K562 (cell line): Measurements from ENCODE around the gene FAM25A. TPM values are rescaled to one million over a fixed set of nuclear protein-coding genes. Genes with fewer than 3 reads are reported as not detected.
A peak's percentile ranks its signal among the peaks of the same experiment; 100 is the strongest.
"Not testable (repeated sequence)": the region's sequence is repeated elsewhere in the genome, so short reads cannot be mapped to it uniquely, and the experiment has no call there.

Experiments
- ATAC-seq: fragments of 200-7000 bp; cut with Tn5 transposase; 3 replicates; pipeline ENCODE4 v1.9.1; 2020; ENCODE audit warnings: moderate library complexity
- BruUV-seq: library from RNA; stranded (reverse); fragments of 400-500 nt; replicated peaks from 2 replicates; lab custom pipeline; 2021; lab: Mats Ljungman, UMichigan
- CTCF ChIA-PET: fragments of 300-600 bp; formaldehyde crosslinking; extraction: SDS; loops from one replicate; lab custom pipeline; 2021; ENCODE audit warnings: low intra/inter-chr PET ratio; lab: Yijun Ruan, JAX
- POLR2A ChIA-PET: fragments of 300-600, 350-650 bp; sonication (Branson Sonifier 250); formaldehyde crosslinking; extraction: SDS; loops from one replicate; lab custom pipeline; 2021; ENCODE audit warnings: antibody characterized with exemption, inconsistent platforms; lab: Yijun Ruan, JAX
- DNase-seq, 4 experiments: peaks; one replicate each; pipeline versions ENCODE4 v3.0.0 to v3.0.0-alpha.2; 2011 to 2018; ENCODE audit warnings: low spot score in 3 of 4, mixed read lengths in 3 of 4; ENCODE audit errors: extremely low read depth in 1 of 4
- FAIRE-seq: peaks from 2 replicates; lab custom pipeline; 2011; peaks lifted over from hg19 to GRCh38; lab: Jason Lieb, UNC
- H2AFZ ChIP-seq: 2 replicates; pipeline ENCODE4 v1.6.0; 2011; ENCODE audit warnings: low read depth, low read length, control low read depth, inconsistent platforms
- H3K27ac ChIP-seq: fragments of 200-600 bp; 3 replicates; pipeline ENCODE4 v1.8.0; 2011; ENCODE audit warnings: low read depth, mild to moderate bottlenecking, control low read depth, inconsistent platforms, low read length, moderate library complexity, mixed read lengths; ENCODE audit errors: extremely low read depth
- H3K27me3 ChIP-seq, 2 experiments: fragments of 300-600 bp in 1 of 2; 2 replicates in 1 of 2; 3 replicates in 1 of 2; pipeline versions ENCODE4 v1.6.0 to v1.8.0; 2011; ENCODE audit warnings: inconsistent platforms in 2 of 2, low read length in 2 of 2, mild to moderate bottlenecking in 1 of 2, mixed read lengths in 1 of 2, moderate library complexity in 1 of 2; ENCODE audit not compliant: control insufficient read depth in 2 of 2, insufficient read depth in 2 of 2
- H3K36me3 ChIP-seq: fragments of 300-600 bp; 3 replicates; pipeline ENCODE4 v1.8.0; 2011; ENCODE audit warnings: mild to moderate bottlenecking, low read length, inconsistent platforms; ENCODE audit not compliant: control insufficient read depth, insufficient read depth
- H3K4me1 ChIP-seq, 2 experiments: fragments of 200-600 bp in 1 of 2; replicated peaks in 1 of 2; 2 replicates in 1 of 2; 3 replicates in 1 of 2; pipeline versions ENCODE4 v1.5.1 to v1.8.0; 2011; ENCODE audit warnings: inconsistent platforms in 2 of 2, low read length in 2 of 2, mild to moderate bottlenecking in 1 of 2, mixed read lengths in 1 of 2, moderate library complexity in 1 of 2; ENCODE audit not compliant: control insufficient read depth in 2 of 2, insufficient read depth in 2 of 2
- H3K4me2 ChIP-seq: 2 replicates; pipeline ENCODE4 v1.6.1; 2011; ENCODE audit warnings: low read length, control low read depth, inconsistent platforms, mixed read lengths; ENCODE audit not compliant: insufficient read depth
- H3K4me3 ChIP-seq: fragments of 200-600 bp; sonication (generic), shearing (Covaris generic); 2 replicates; pipeline ENCODE4 v1.5.1; 2016; ENCODE audit warnings: control low read depth, inconsistent platforms
- H3K79me2 ChIP-seq: fragments of 200-600 bp; 3 replicates; pipeline ENCODE4 v1.8.0; 2011; ENCODE audit warnings: low read length, inconsistent platforms; ENCODE audit not compliant: control insufficient read depth, insufficient read depth
- H3K9ac ChIP-seq, 2 experiments: 2 replicates each; pipeline versions ENCODE4 v1.6.0 to v1.6.1; 2011; ENCODE audit warnings: low read depth in 2 of 2, low read length in 2 of 2, control low read depth in 1 of 2, inconsistent platforms in 1 of 2, mild to moderate bottlenecking in 1 of 2, mixed read lengths in 1 of 2; ENCODE audit not compliant: insufficient read depth in 1 of 2
- H3K9me1 ChIP-seq: one replicate; pipeline ENCODE4 v1.6.0; 2011; ENCODE audit warnings: inconsistent platforms, mild to moderate bottlenecking, low read length, moderate library complexity; ENCODE audit not compliant: control insufficient read depth, insufficient read depth
- H3K9me3 ChIP-seq: replicated peaks from 2 replicates; pipeline ENCODE4 v1.5.1; 2011; ENCODE audit warnings: low read depth, low read length, inconsistent platforms; ENCODE audit not compliant: control insufficient read depth, insufficient read depth
- H4K20me1 ChIP-seq: replicated peaks from 2 replicates; pipeline ENCODE4 v1.6.1; 2011; ENCODE audit warnings: low read length, inconsistent platforms, mixed read lengths; ENCODE audit not compliant: control insufficient read depth, insufficient read depth
- ELK1 ChIP-seq: sonication (generic); formaldehyde crosslinking; IDR thresholded peaks from 2 replicates; pipeline ENCODE4 v1.8.1; 2022; ENCODE audit warnings: missing genetic modification reagents
- TFAM ChIP-seq: fragments of 250-450 bp; sonication (Bioruptor Pico); conservative IDR thresholded peaks from 2 replicates; pipeline ENCODE4 v1.5.0; 2021; ENCODE audit warnings: mild to moderate bottlenecking, moderate library complexity
- ZBTB1 ChIP-seq: sonication (generic); formaldehyde crosslinking; IDR thresholded peaks from 2 replicates; pipeline ENCODE4 v1.8.1; 2023; ENCODE audit warnings: missing genetic modification reagents, low read depth, mild to moderate bottlenecking, borderline replicate concordance
- ZNF143 ChIP-seq: sonication (generic); formaldehyde crosslinking; IDR thresholded peaks from 2 replicates; pipeline ENCODE4 v1.9.0; 2022; ENCODE audit warnings: mild to moderate bottlenecking, missing genetic modification reagents
- ZNF146 ChIP-seq: IDR thresholded peaks from one replicate; pipeline ENCODE4 v1.6.1; 2018; ENCODE audit warnings: missing compliant biosample characterization; ENCODE audit not compliant: unreplicated experiment
- ZNF175 ChIP-seq: fragments of 200-800 bp; sonication (Bioruptor generic); IDR thresholded peaks from 2 replicates; pipeline ENCODE4 v1.6.1; 2016; ENCODE audit warnings: low read depth, mild to moderate bottlenecking, missing genetic modification characterization, missing compliant biosample characterization
- ZNF76 ChIP-seq: fragments of 250-450 bp; sonication (Bioruptor Pico); IDR thresholded peaks from 2 replicates; pipeline ENCODE4 v1.4.0; 2020; ENCODE audit warnings: mild to moderate bottlenecking, moderate library complexity, borderline replicate concordance
- WGBS: fragments of 100-300 bp; shearing (Covaris generic); methylation state at CpG from one replicate; pipeline ENCODE4 v1.1.6; 2016; ENCODE audit warnings: low coverage, mixed read lengths; ENCODE audit not compliant: insufficient coverage; ENCODE audit errors: missing lambda C conversion rate; 5-methylcytosine and 5-hydroxymethylcytosine counted together
- in situ Hi-C: fragments of 300-500 bp; cut with MboI; formaldehyde crosslinking; loops from 4 replicates; pipeline ENCODE4 v1.15.0; 2018; ENCODE audit warnings: inconsistent platforms, mixed read lengths
- intact Hi-C: fragments of 100-400 bp; cut with micrococcal nuclease; formaldehyde crosslinking; loops from 2 replicates; pipeline ENCODE4 v1.14.2; 2022
- polyA plus RNA-seq, 8 experiments: library from polyadenylated mRNA; depleted of rRNA in 4 of 8; stranded (reverse) in 5 of 8; unstranded in 3 of 8; fragments of >200 nt; fragmentation: Nextera tagmentation in 2 of 8; fragmentation: Illumina TruSeq in 1 of 8; extraction: Ambion mirVana in 2 of 8; extraction: Trizol in 1 of 8; gene quantifications; 2 replicates each; pipeline versions ENCODE4 v1.2.1 to v1.2.3, GENCODE V29; 2011 to 2014; ENCODE audit warnings: inconsistent platforms in 1 of 8, missing spikeins in 1 of 8
- total RNA-seq, 7 experiments: library from RNA; depleted of rRNA in 6 of 7; stranded (reverse); fragments of >200 nt in 6 of 7; fragmentation: Illumina TruSeq in 2 of 7; extraction: Trizol in 2 of 7; gene quantifications; 2 replicates each; pipeline versions ENCODE4 v1.2.1 to v1.2.3, GENCODE V29; 2011 to 2021; ENCODE audit warnings: low replicate concordance in 1 of 7

FAM25A gene
- total and polyA plus RNA-seq, 9 of the 15 experiments (the other 6 are each of a cell fraction or from before 2014, with no cell fraction given), result not detected

GRCh38 chr10:86981716-86982115 is 38.4 kb upstream of the FAM25A start (continued):
- no peak for TF ChIP-seq ZNF143

DNA sequence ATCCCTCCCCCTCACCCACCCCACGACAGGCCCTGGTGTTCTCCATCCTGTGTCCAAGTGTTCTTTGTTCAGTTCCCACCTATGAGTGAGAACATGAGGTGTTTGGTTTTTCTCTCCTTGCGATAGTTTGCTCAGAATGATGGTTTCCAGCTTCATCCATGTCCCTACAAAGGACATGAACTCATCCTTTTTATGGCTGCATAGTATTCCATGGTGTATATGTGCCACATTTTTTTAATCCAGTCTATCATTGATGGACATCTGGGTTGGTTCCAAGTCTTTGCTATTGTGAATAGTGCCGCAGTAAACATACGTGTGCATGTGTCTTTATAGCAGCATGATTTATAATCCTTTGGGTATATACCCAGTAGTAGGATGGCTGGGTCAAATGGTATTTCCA is 35.6 kb upstream of the FAM25A start:
- H3K4me3 ChIP-seq, H3K4me1 ChIP-seq, H2AFZ ChIP-seq, POLR2A ChIA-PET, CTCF ChIA-PET, H3K4me2 ChIP-seq, H3K9me1 ChIP-seq, in situ Hi-C loops, ATAC-seq, BruUV-seq, intact Hi-C loops, H3K9me3 ChIP-seq, H4K20me1 ChIP-seq, H3K79me2 ChIP-seq, H3K9ac ChIP-seq, H3K27me3 ChIP-seq, FAIRE-seq, H3K36me3 ChIP-seq, DNase-seq, H3K27ac ChIP-seq: not testable (repeated sequence)
- 80% methylated on average over 2 of the region's 4 CpGs for WGBS
- TF ChIP-seq ZNF146 (CRISPR knock-in tag), result peak; percentile 19

- intact Hi-C loops, result no loop called here
- H2AFZ ChIP-seq, result no peak overlapping the region
- FAIRE-seq (no peak), DNase-seq (no peak), ATAC-seq (no peak)
- no TSS peak for BruUV-seq
- no peak overlapping the region for H3K27ac ChIP-seq
- no peak overlapping the region for H3K4me3 ChIP-seq
- no peaks in the 10 kb centered on the region for H3K4me1 ChIP-seq
- H3K4me2 ChIP-seq, result no peak overlapping the region
- POLR2A ChIA-PET, result no interaction called here
- no peaks in the 10 kb centered on the region for H3K27me3 ChIP-seq
- no peaks in the 10 kb centered on the region for H3K9me3 ChIP-seq
- in situ Hi-C loops, result no loop called here
- no peak overlapping the region for H3K9ac ChIP-seq
- no peaks in the 10 kb centered on the region for H3K79me2 ChIP-seq
- WGBS, result 10% methylated on average over 1 of the region's 1 CpG
- H3K36me3 ChIP-seq, result no peaks in the 10 kb centered on the region
- CTCF ChIA-PET, result no interaction called here
- H4K20me1 ChIP-seq, result no peaks in the 10 kb centered on the region
- no peaks in the 10 kb centered on the region for H3K9me1 ChIP-seq
- no peak for TF ChIP-seq ZBTB1 (CRISPR knock-in tag)
- TF ChIP-seq ZNF175 (CRISPR knock-in tag), result no peak
- TF ChIP-seq ELK1 (CRISPR knock-in tag), result no peak
- TF ChIP-seq ZNF76 (CRISPR knock-in tag), result no peak
- no peak for TF ChIP-seq TFAM (CRISPR knock-in tag)
Measured at GRCh38 chr10:86988520-86988919, 31.6 kb upstream of the FAM25A start.
